Gastrocnemius medialis (tissue), 4 donors: ENCODE data around the gene DHRS9.

Source experiments
- POLR2A ChIP-seq, 2 donors: fragments of 450-650 bp; IDR thresholded peaks; one replicate each; pipeline ENCODE4 v1.6.1; 2017; ENCODE audit warnings: antibody characterized with exemption in 2 of 2, mild to moderate bottlenecking in 2 of 2, moderate library complexity in 2 of 2
- TF ChIP-seq, protein P1 (sequence below), 5 experiments: fragments of 450-650 bp in 3 of 5; fragments of 200-600 bp in 2 of 5; sonication (generic) in 2 of 5; IDR thresholded peaks in 4 of 5; conservative IDR thresholded peaks in 1 of 5; 1 replicate in 4 of 5; 2 replicates in 1 of 5; pipeline ENCODE4 v1.5.1; 2016 to 2019; ENCODE audit warnings: antibody characterized with exemption in 5 of 5, mild to moderate bottlenecking in 3 of 5, moderate library complexity in 3 of 5

DNA sequence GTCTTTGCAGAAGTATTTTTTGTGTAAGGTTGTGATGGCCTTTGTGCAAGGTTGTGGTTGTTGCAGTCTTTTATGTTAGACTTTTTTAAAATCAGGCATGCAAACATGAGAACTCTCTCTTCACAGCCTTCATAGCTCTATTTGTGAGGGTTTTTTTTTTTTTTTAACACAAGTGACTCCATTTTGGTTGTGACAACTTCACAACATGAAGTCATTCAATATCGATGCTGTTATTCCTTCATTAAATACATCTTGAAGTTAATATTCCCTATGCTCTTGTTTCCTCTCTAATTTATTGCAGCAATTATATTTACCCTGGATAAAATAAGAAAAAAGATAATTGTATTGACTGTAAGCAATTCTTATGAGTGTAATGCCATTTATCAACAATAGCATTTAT lies 35.5 kb downstream of the DHRS9 start:
- no peak for TF ChIP-seq POLR2A (IDR thresholded peaks at IDR 0.05)
- TF ChIP-seq, protein P1, sequence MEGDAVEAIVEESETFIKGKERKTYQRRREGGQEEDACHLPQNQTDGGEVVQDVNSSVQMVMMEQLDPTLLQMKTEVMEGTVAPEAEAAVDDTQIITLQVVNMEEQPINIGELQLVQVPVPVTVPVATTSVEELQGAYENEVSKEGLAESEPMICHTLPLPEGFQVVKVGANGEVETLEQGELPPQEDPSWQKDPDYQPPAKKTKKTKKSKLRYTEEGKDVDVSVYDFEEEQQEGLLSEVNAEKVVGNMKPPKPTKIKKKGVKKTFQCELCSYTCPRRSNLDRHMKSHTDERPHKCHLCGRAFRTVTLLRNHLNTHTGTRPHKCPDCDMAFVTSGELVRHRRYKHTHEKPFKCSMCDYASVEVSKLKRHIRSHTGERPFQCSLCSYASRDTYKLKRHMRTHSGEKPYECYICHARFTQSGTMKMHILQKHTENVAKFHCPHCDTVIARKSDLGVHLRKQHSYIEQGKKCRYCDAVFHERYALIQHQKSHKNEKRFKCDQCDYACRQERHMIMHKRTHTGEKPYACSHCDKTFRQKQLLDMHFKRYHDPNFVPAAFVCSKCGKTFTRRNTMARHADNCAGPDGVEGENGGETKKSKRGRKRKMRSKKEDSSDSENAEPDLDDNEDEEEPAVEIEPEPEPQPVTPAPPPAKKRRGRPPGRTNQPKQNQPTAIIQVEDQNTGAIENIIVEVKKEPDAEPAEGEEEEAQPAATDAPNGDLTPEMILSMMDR (IDR thresholded peaks at IDR 0.05 in 4 of 5, conservative IDR thresholded peaks at IDR 0.05 in 1 of 5) = no peak
